B cell (primary cell): ENCODE results near the gene ZDHHC17.

Source experiments
- EZH2 ChIP-seq: IDR thresholded peaks from 2 replicates; pipeline ENCODE4 v1.6.1; 2012; ENCODE audit warnings: borderline replicate concordance, low read depth, mild to moderate bottlenecking, moderate library complexity, low read length; ENCODE audit not compliant: insufficient read depth, poor library complexity, severe bottlenecking
- TF ChIP-seq, protein P1 (sequence below): fragments of 200-600 bp; IDR thresholded peaks from one replicate; pipeline ENCODE4 v1.8.0; 2022; ENCODE audit warnings: antibody characterized with exemption, mild to moderate bottlenecking

GRCh38 chr12:76811976-76812375, 48.1 kb downstream of the ZDHHC17 start:
- TF ChIP-seq, protein P1, sequence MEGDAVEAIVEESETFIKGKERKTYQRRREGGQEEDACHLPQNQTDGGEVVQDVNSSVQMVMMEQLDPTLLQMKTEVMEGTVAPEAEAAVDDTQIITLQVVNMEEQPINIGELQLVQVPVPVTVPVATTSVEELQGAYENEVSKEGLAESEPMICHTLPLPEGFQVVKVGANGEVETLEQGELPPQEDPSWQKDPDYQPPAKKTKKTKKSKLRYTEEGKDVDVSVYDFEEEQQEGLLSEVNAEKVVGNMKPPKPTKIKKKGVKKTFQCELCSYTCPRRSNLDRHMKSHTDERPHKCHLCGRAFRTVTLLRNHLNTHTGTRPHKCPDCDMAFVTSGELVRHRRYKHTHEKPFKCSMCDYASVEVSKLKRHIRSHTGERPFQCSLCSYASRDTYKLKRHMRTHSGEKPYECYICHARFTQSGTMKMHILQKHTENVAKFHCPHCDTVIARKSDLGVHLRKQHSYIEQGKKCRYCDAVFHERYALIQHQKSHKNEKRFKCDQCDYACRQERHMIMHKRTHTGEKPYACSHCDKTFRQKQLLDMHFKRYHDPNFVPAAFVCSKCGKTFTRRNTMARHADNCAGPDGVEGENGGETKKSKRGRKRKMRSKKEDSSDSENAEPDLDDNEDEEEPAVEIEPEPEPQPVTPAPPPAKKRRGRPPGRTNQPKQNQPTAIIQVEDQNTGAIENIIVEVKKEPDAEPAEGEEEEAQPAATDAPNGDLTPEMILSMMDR, result no peak
- TF ChIP-seq EZH2, result no peak
